SH-SY5Y (cell line): ENCODE data around the gene IL6R.

Experiments
- GATA2 ChIP-seq: IDR thresholded peaks from 2 replicates; pipeline ENCODE4 v1.6.1; 2011; ENCODE audit warnings: mild to moderate bottlenecking, low read depth, low read length
- GATA3 ChIP-seq: IDR thresholded peaks from 2 replicates; pipeline ENCODE4 v1.6.1; 2011; ENCODE audit warnings: low read depth, mild to moderate bottlenecking, low read length, moderate library complexity

DNA sequence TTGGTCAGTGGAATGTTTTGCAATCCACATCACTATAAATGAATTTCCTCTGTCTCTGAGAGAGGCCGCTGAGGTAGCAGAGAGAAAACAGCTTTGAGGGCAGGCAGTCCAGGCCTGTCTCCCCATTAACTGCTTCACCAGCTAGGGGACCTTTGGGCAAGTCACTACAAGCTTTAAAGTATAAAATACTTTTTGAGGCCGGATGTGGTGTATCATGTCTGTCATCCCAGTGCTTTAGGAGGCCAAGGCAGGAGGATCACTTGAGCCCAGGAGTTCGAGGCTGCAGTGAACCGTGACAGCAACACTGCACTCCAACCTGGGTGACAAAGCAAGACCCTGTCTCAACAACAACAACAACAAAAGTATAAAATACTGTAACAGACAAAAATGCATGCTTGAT, 6.4 kb downstream of the IL6R start:
- TF ChIP-seq GATA2 (no peak), GATA3 (no peak)
